ENCODE results near the gene CHD5. TPM values are rescaled to one million over a fixed set of nuclear protein-coding genes. Genes with fewer than 3 reads are reported as not detected.
"Not testable (repeated sequence)": the region's sequence is repeated elsewhere in the genome, so short reads cannot be mapped to it uniquely, and the experiment has no call there.

The CHD5 gene
- total RNA-seq, 1 donor, result under 0.01 TPM

- Histone ChIP-seq H3K4me3 (ENCODE audit: low read length) (no peak overlapping the region), H3K4me1 (ENCODE audit: insufficient read depth, low read length) (no peaks in the 10 kb centered on the region), H3K27me3 (ENCODE audit: insufficient read depth, low read length) (no peaks in the 10 kb centered on the region), H3K9me3 (ENCODE audit: low read depth, low read length) (no peaks in the 10 kb centered on the region)
These were observed 96.2 kb downstream of the CHD5 start for GRCh38 chr1:6083801-6084446.

DNA sequence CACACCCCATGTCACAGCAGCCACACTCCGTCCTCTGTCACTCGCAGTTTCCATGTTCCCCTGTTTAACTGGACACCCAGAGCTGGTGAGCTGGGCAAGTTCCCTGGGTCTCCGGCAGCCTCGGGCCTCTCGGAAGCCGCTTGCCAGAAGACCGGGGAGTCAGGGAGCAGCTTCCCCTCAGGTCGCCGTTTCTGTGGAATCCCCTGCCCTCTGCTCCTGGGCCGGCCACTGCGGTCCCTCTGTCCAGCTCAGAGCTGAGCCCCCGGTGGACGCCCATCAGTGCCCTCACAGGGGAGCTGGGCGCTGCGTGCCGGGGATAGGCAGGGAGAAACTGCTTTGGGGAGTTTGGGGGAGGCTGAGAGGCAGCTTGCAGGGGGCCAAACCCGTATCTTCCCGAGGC lies 96.7 kb downstream of the CHD5 start:
- no peaks in the 10 kb centered on the region for H3K27me3 ChIP-seq (ENCODE audit: insufficient read depth, low read length)
- no peaks in the 10 kb centered on the region for H3K4me1 ChIP-seq (ENCODE audit: insufficient read depth, low read length)
- H3K4me3 ChIP-seq (ENCODE audit: low read length), result no peak overlapping the region
- no peaks in the 10 kb centered on the region for H3K9me3 ChIP-seq (ENCODE audit: low read depth, low read length)

DNA sequence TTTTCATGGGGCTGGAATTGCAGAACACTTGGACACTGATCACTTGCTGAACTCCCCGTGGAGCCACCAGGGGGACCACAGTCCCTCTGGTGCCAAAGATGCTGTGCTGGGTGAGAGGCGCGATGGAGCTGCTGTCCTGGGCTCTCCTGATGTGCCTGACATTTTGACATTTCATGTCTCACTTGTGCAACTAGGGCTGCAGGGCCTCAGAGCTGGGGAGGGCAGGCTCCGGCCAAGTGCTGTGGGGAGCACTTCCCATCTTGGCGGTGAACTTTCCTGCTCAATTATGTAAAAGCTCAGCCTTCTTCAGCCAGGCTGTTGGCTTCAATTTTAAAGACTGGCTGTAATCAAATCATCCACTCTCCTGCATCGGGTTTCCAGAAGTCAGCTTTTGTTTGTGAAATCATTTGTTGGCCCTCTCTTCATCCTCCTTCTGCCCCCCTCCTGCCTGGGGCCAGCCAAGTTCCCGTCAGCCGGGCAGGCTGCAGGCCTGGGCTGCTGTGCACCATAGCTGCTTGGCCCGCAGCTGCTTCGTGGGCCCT lies 97.6 kb downstream of the CHD5 start:
- Histone ChIP-seq H3K9me3 (ENCODE audit: low read depth, low read length) (no peaks in the 10 kb centered on the region), H3K27me3 (ENCODE audit: insufficient read depth, low read length) (no peaks in the 10 kb centered on the region), H3K4me1 (ENCODE audit: insufficient read depth, low read length) (no peaks in the 10 kb centered on the region), H3K4me3 (ENCODE audit: low read length) (no peak overlapping the region)

DNA sequence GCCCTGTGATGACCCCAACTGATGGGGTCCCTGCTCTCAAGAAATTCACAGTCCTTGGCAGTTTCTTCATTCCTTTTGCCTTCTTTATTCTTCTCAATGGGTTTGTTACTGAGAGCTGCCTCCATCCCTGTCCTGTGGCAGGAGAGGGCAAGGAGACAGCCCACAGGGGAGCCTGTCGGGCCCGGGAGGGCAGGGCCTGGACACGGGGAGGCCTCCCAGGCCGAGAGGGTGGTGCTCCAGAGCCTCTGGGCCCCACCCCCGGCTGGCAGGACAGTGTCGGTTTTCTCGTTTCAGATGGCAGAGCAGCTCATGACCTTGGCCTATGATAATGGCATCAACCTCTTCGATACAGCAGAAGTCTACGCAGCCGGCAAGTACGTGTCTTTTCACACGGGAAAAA lies 98.2 kb downstream of the CHD5 start:
- no peaks in the 10 kb centered on the region for H3K9me3 ChIP-seq (ENCODE audit: low read depth, low read length)
- H3K27me3 ChIP-seq (ENCODE audit: insufficient read depth, low read length), result no peaks in the 10 kb centered on the region
- no peaks in the 10 kb centered on the region for H3K4me1 ChIP-seq (ENCODE audit: insufficient read depth, low read length)
- H3K4me3 ChIP-seq (ENCODE audit: low read length), result no peak overlapping the region

- Histone ChIP-seq H3K27me3 (ENCODE audit: insufficient read depth, low read length) (no peaks in the 10 kb centered on the region), H3K4me1 (ENCODE audit: insufficient read depth, low read length) (no peaks in the 10 kb centered on the region), H3K9me3 (ENCODE audit: low read depth, low read length) (no peaks in the 10 kb centered on the region), H3K4me3 (ENCODE audit: low read length) (no peak overlapping the region)
These were observed 99.7 kb downstream of the CHD5 start for GRCh38 chr1:6080469-6080868.

GRCh38 chr1:6077919-6078318 lies 102.2 kb downstream of the CHD5 start:
- H3K27me3 ChIP-seq (ENCODE audit: insufficient read depth, low read length), result no peaks in the 10 kb centered on the region
- H3K4me3 ChIP-seq (ENCODE audit: low read length), result no peak overlapping the region
- H3K9me3 ChIP-seq (ENCODE audit: low read depth, low read length), result no peaks in the 10 kb centered on the region
- H3K4me1 ChIP-seq (ENCODE audit: insufficient read depth, low read length), result no peaks in the 10 kb centered on the region

- Histone ChIP-seq H3K4me3 (ENCODE audit: low read length) (no peak overlapping the region), H3K4me1 (ENCODE audit: insufficient read depth, low read length) (no peaks in the 10 kb centered on the region), H3K27me3 (ENCODE audit: insufficient read depth, low read length) (no peaks in the 10 kb centered on the region)
These were observed 102.6 kb downstream of the CHD5 start for GRCh38 chr1:6077506-6077905.

DNA sequence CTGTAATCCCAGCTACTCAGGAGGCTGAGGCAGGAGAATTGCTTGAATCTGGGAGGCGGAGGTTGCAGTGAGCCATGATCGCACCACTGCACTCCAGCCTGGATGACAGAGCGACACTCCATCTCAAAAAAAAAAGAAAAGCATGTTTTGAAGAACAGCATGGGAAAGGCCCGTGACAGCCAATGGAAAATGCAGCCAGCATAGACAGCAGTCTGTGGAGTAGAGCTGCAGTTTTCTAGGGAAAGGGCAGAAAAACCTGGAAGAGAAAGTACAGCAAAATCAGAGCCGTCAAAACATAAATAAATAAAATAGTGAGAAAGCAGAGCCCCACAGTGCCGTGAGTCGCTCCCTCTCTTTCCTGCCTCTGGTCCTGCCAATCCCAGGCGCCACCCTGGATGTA lies 103.1 kb downstream of the CHD5 start:
- H3K4me3 ChIP-seq (ENCODE audit: low read length); H3K27me3 ChIP-seq (ENCODE audit: insufficient read depth, low read length); H3K4me1 ChIP-seq (ENCODE audit: insufficient read depth, low read length); H3K9me3 ChIP-seq (ENCODE audit: low read depth, low read length): not testable (repeated sequence)

More at GRCh38 chr1:6077506-6077905, 102.6 kb downstream of the CHD5 start:
- no peaks in the 10 kb centered on the region for H3K9me3 ChIP-seq (ENCODE audit: low read depth, low read length)

- Histone ChIP-seq H3K4me1 (ENCODE audit: insufficient read depth, low read length) (no peaks in the 10 kb centered on the region), H3K27me3 (ENCODE audit: insufficient read depth, low read length) (no peaks in the 10 kb centered on the region), H3K4me3 (ENCODE audit: low read length) (no peak overlapping the region), H3K9me3 (ENCODE audit: low read depth, low read length) (no peaks in the 10 kb centered on the region)
These were observed 104.4 kb downstream of the CHD5 start for GRCh38 chr1:6075748-6076147.

DNA sequence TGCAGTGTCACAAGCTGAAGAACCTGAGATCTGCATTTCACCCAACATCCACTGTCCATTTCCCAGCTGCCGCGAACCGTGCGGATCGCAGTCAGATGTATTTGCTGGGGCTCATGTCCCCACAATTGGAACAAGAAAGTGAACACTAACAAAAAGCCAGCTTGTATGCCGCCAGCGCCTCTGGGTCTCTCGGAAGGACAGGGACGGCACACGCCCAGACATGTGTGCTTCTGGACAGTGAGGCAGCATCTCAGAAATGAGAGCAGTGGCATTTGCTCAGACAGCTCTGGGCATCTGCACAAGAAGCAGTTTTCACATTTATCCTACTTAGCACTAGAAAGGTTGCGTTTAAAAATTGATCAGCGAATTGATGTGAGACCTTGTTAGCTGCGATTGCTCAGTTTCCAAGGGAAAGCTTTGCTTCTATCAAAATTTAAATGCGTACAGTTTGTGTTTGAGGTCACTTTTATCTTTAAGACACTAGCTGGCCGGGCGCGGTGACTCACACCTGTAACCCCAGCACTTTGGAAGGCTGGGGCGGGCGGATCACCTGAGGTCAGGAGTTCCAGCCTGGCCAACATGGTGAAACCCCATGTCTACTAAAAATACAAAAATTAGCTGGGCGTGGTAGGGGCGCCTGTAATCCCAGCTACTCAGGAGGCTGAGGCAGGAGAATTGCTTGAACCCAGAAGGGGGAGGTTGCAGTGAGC lies 105.8 kb downstream of the CHD5 start:
- H3K4me1 ChIP-seq (ENCODE audit: insufficient read depth, low read length), result no peaks in the 10 kb centered on the region
- no peaks in the 10 kb centered on the region for H3K9me3 ChIP-seq (ENCODE audit: low read depth, low read length)
- H3K4me3 ChIP-seq (ENCODE audit: low read length), result no peak overlapping the region
- no peaks in the 10 kb centered on the region for H3K27me3 ChIP-seq (ENCODE audit: insufficient read depth, low read length)

GRCh38 chr1:6073480-6074053 lies 106.6 kb downstream of the CHD5 start:
- Histone ChIP-seq H3K27me3 (ENCODE audit: insufficient read depth, low read length) (no peaks in the 10 kb centered on the region), H3K9me3 (ENCODE audit: low read depth, low read length) (no peaks in the 10 kb centered on the region)

DNA sequence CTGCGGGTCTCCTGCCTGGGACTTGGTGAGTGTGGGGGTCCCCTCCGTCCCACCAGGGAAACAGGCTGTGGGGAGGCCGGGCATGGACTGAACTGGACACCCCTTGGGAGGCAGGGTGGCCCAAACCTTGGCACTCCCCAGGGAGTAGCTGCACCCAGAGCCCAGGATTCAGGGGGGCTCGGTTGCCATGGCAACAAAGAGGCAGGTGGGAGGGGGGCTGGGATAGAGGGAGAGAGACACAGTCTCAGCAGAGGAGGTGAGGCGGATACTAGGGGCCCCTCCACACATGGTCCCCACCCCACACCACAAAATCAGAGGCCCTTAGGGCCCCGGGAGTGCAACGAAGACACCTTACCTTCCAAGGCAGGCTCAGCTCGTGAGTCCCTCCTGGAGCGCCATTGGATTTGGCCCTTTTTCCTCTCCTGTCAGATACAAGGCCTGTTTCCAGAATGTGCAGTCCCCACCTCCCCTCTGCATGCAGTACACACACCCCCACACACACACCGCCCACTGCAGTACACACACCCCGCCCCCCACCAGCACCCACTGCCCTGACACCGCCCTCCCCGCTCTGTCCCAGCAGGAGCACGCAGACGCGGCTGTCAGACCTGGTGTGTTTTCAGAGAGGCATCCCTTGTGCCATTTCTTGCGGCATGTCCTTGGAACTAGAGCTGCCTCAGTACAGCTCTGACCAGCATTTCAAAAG lies 107.2 kb downstream of the CHD5 start:
- H3K4me1 ChIP-seq (ENCODE audit: insufficient read depth, low read length), result no peaks in the 10 kb centered on the region
- no peaks in the 10 kb centered on the region for H3K27me3 ChIP-seq (ENCODE audit: insufficient read depth, low read length)
- no peaks in the 10 kb centered on the region for H3K9me3 ChIP-seq (ENCODE audit: low read depth, low read length)
- no peak overlapping the region for H3K4me3 ChIP-seq (ENCODE audit: low read length)

More at GRCh38 chr1:6073480-6074053, 106.6 kb downstream of the CHD5 start:
- no peaks in the 10 kb centered on the region for H3K4me1 ChIP-seq (ENCODE audit: insufficient read depth, low read length)
- no peak overlapping the region for H3K4me3 ChIP-seq (ENCODE audit: low read length)

- Histone ChIP-seq H3K4me1 (ENCODE audit: insufficient read depth, low read length) (no peaks in the 10 kb centered on the region), H3K4me3 (ENCODE audit: low read length) (no peak overlapping the region), H3K27me3 (ENCODE audit: insufficient read depth, low read length) (no peaks in the 10 kb centered on the region), H3K9me3 (ENCODE audit: low read depth, low read length) (no peaks in the 10 kb centered on the region)
These were observed 108.9 kb downstream of the CHD5 start for GRCh38 chr1:6071219-6071618.

DNA sequence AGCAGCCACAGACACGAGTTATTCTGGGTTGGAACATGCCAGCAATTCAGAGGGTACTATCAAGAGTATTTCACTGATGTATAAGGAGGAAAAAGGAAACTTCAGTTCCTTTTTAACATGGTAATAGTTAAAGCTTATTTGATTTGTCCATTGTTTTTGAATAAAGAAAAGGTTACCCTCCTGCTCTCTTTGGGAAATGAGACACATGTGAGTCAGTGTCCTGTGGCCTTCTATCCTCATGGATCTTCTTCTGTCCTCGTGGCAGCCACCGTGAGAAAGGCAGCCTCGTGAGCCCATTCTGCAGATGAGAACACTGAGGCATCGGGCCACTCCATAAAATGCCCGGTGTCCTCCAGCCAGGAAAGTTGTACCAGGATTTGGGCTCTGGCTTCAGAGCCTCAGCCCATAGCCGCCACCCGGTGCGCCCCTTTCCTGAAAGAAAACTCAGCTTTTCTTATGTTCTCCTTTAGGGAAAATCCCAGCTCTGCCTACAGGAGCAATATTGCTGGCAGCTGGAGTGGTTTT lies 109.6 kb downstream of the CHD5 start:
- H3K4me3 ChIP-seq (ENCODE audit: low read length), result no peak overlapping the region
- H3K27me3 ChIP-seq (ENCODE audit: insufficient read depth, low read length), result no peaks in the 10 kb centered on the region
- H3K9me3 ChIP-seq (ENCODE audit: low read depth, low read length), result no peaks in the 10 kb centered on the region
- H3K4me1 ChIP-seq (ENCODE audit: insufficient read depth, low read length), result no peaks in the 10 kb centered on the region

DNA sequence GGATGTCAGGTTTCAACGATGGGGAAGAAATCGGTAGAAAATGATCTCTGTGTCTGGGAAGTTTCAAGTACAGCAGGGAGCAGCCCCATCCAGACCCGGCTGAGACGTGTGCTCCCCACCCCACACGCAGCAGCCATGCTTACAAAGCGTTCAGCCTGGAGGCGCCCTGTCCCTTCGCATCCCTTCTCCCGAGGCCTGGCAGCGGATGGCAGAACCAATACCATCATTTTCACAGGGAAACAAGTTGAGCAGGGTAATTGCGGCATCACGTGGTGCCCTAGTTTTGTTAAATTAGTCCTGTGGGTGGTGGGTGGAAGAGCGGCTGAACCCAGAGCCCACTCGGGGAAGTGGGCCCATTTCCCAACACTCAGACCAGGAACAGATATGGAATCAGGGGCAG lies 110.5 kb downstream of the CHD5 start:
- Histone ChIP-seq H3K4me1 (ENCODE audit: insufficient read depth, low read length) (no peaks in the 10 kb centered on the region), H3K27me3 (ENCODE audit: insufficient read depth, low read length) (no peaks in the 10 kb centered on the region), H3K4me3 (ENCODE audit: low read length) (no peak overlapping the region), H3K9me3 (ENCODE audit: low read depth, low read length) (no peaks in the 10 kb centered on the region)
